GM18526 (cell line): ENCODE measurements around the gene PCDHGA12.

ENCODE experiments used
- POLR2A ChIP-seq: IDR thresholded peaks from 3 replicates; pipeline ENCODE4 v1.6.1; 2011; ENCODE audit not compliant: insufficient read length; ENCODE audit errors: extremely low read depth

PCDHGA12 gene

GRCh38 chr5:141479776-141480175 lies 49.5 kb downstream of the PCDHGA12 start:
- no peak for TF ChIP-seq POLR2A
